HCT116 (cell line): Measurements from ENCODE around the gene ENTPD5. TPM values are rescaled to one million over a fixed set of nuclear protein-coding genes. Genes with fewer than 3 reads are reported as not detected.

Source experiments
- ATAC-seq: fragments of 200-7000 bp; cut with Tn5 transposase; 2 replicates; pipeline ENCODE4 v1.9.1; 2020; ENCODE audit warnings: mild to moderate bottlenecking, moderate library complexity
- BruUV-seq: library from RNA; stranded (reverse); fragments of 400-500 nt; replicated peaks from 2 replicates; lab custom pipeline; 2021; lab: Mats Ljungman, UMichigan
- CTCF ChIA-PET: fragments of 300-600 bp; sonication (Branson Sonifier 250); formaldehyde crosslinking; loops from one replicate; lab custom pipeline; 2021; ENCODE audit warnings: antibody characterized with exemption; lab: Charles Lee
- POLR2A ChIA-PET: fragments of 300-600, 350-600 bp; sonication (Branson Sonifier 250); formaldehyde crosslinking; loops from one replicate; lab custom pipeline; 2021; ENCODE audit warnings: antibody characterized with exemption; lab: Charles Lee
- RAD21 ChIA-PET, 2 experiments: fragments of 300-600 bp; sonication (Branson Sonifier 250); formaldehyde crosslinking; loops; one replicate each; lab custom pipeline; 2023; ENCODE audit warnings: low total read pairs in 2 of 2; ENCODE audit not compliant: uncharacterized antibody in 2 of 2, unreplicated experiment in 2 of 2, low non-redundant PET in 1 of 2; lab: Charles Lee
- DNase-seq: peaks from one replicate; pipeline ENCODE4 v3.0.0-alpha.2; 2010; ENCODE audit warnings: low read depth, low spot score
- H2AFZ ChIP-seq: fragments of 200-600 bp; shearing (Covaris generic), sonication (generic); 2 replicates; pipeline ENCODE4 v1.6.1; 2017; ENCODE audit warnings: low read depth, mixed run types, mixed read lengths, antibody characterized with exemption, low read length; ENCODE audit not compliant: poor library complexity, severe bottlenecking
- H3K27ac ChIP-seq: 2 replicates; pipeline ENCODE4 v1.5.1; 2012; ENCODE audit warnings: low read depth, low read length
- H3K27me3 ChIP-seq: fragments of 200-600 bp; sonication (generic); 2 replicates; pipeline ENCODE4 v1.6.1; 2016; ENCODE audit warnings: mixed run types, low read length, mixed read lengths; ENCODE audit not compliant: insufficient read depth
- H3K36me3 ChIP-seq, 2 experiments: fragments of 200-500 bp in 1 of 2; fragments of 200-600 bp in 1 of 2; sonication (Bioruptor generic) in 1 of 2; sonication (generic) in 1 of 2; 2 replicates each; pipeline versions ENCODE4 v1.5.1 to v1.6.1; 2014 to 2016; ENCODE audit warnings: low read length in 2 of 2, inconsistent platforms in 1 of 2, mixed read lengths in 1 of 2, mixed run types in 1 of 2; ENCODE audit not compliant: insufficient read depth in 2 of 2, control insufficient read depth in 1 of 2
- H3K4me1 ChIP-seq, 2 experiments: fragments of 200-600 bp in 1 of 2; sonication (generic) in 1 of 2; 2 replicates each; pipeline versions ENCODE4 v1.5.1 to v1.6.1; 2012 to 2017; ENCODE audit warnings: low read length in 2 of 2, inconsistent platforms in 1 of 2, mild to moderate bottlenecking in 1 of 2, mixed read lengths in 1 of 2, mixed run types in 1 of 2, moderate library complexity in 1 of 2; ENCODE audit not compliant: insufficient read depth in 2 of 2, control insufficient read depth in 1 of 2
- H3K4me2 ChIP-seq: fragments of 200-600 bp; sonication (generic); 2 replicates; pipeline ENCODE4 v1.6.1; 2017; ENCODE audit warnings: mixed run types, low read length, mixed read lengths
- H3K4me3 ChIP-seq, 2 experiments: fragments of 200-600 bp in 1 of 2; sonication (generic) in 1 of 2; replicated peaks in 1 of 2; 2 replicates each; pipeline ENCODE4 v1.5.1; 2011 to 2016; ENCODE audit warnings: low read length in 2 of 2, control low read depth in 1 of 2, low read depth in 1 of 2, mild to moderate bottlenecking in 1 of 2, mixed read lengths in 1 of 2, mixed run types in 1 of 2
- H3K79me2 ChIP-seq: fragments of 200-600 bp; sonication (generic); 2 replicates; pipeline ENCODE4 v1.6.1; 2017; ENCODE audit warnings: mild to moderate bottlenecking, mixed run types, low read length, moderate library complexity, mixed read lengths; ENCODE audit not compliant: insufficient read depth
- H3K9ac ChIP-seq: fragments of 200-600 bp; sonication (generic); 2 replicates; pipeline ENCODE4 v1.6.1; 2016; ENCODE audit warnings: low read length, mixed read lengths
- H3K9me2 ChIP-seq: fragments of 200-600 bp; sonication (generic), shearing (Covaris generic); 2 replicates; pipeline ENCODE4 v1.6.1; 2017; ENCODE audit warnings: mixed run types, mild to moderate bottlenecking, moderate library complexity; ENCODE audit not compliant: insufficient read depth
- H3K9me3 ChIP-seq, 2 experiments: fragments of 200-500 bp in 1 of 2; fragments of 200-600 bp in 1 of 2; sonication (Bioruptor generic) in 1 of 2; sonication (generic) in 1 of 2; 2 replicates each; pipeline ENCODE4 v1.6.1; 2014 to 2017; ENCODE audit warnings: low read length in 2 of 2, mixed read lengths in 2 of 2, inconsistent platforms in 1 of 2, low read depth in 1 of 2, mild to moderate bottlenecking in 1 of 2, mixed run types in 1 of 2, moderate library complexity in 1 of 2; ENCODE audit not compliant: control insufficient read depth in 1 of 2, insufficient read depth in 1 of 2
- H4K20me1 ChIP-seq: fragments of 200-600 bp; sonication (generic), shearing (Covaris generic); 2 replicates; pipeline ENCODE4 v1.6.1; 2017; ENCODE audit warnings: mixed run types, mild to moderate bottlenecking, moderate library complexity; ENCODE audit not compliant: insufficient read depth
- EZH2phosphoT487 ChIP-seq: fragments of 200-600 bp; IDR thresholded peaks from 2 replicates; pipeline ENCODE4 v1.6.1; 2018; ENCODE audit warnings: antibody characterized with exemption, borderline replicate concordance
- POLR2A ChIP-seq: IDR thresholded peaks from 2 replicates; pipeline ENCODE4 v1.7.0; 2011; ENCODE audit warnings: borderline replicate concordance; ENCODE audit not compliant: insufficient read depth, insufficient read length; ENCODE audit errors: extremely low read depth
- RAD21 ChIP-seq: IDR thresholded peaks from 2 replicates; pipeline ENCODE4 v1.6.1; 2012; ENCODE audit warnings: low read depth, mild to moderate bottlenecking
- SIN3A ChIP-seq: IDR thresholded peaks from 2 replicates; pipeline ENCODE4 v1.6.1; 2012; ENCODE audit warnings: low read depth
- SRF ChIP-seq: IDR thresholded peaks from 2 replicates; pipeline ENCODE4 v1.6.1; 2012; ENCODE audit warnings: low read depth
- ZFX ChIP-seq: fragments of 450-650 bp; IDR thresholded peaks from 2 replicates; pipeline ENCODE4 v1.6.1; 2017
- intact Hi-C: fragments of 100-400 bp; cut with micrococcal nuclease; formaldehyde crosslinking; loops from 2 replicates; pipeline ENCODE4 v1.10.0; 2022
- total RNA-seq: library from RNA; stranded (reverse); gene quantifications from one replicate; pipeline ENCODE4 v1.2.1, GENCODE V29; 2021; ENCODE audit not compliant: unreplicated experiment
- TF ChIP-seq, protein P1 (sequence below): IDR thresholded peaks from 2 replicates; pipeline ENCODE4 v1.6.1; 2012
- TF ChIP-seq, protein P2 (sequence below), 3 experiments: fragments of 200-600 bp in 1 of 3; sonication (generic) in 1 of 3; IDR thresholded peaks in 2 of 3; conservative IDR thresholded peaks in 1 of 3; 2 replicates each; pipeline ENCODE4 v1.5.1; 2012 to 2017; ENCODE audit warnings: low read depth in 2 of 3, low read length in 2 of 3, antibody characterized with exemption in 1 of 3, borderline replicate concordance in 1 of 3, control low read depth in 1 of 3, mild to moderate bottlenecking in 1 of 3, mixed read lengths in 1 of 3, mixed run types in 1 of 3, moderate library complexity in 1 of 3; ENCODE audit not compliant: insufficient read depth in 1 of 3
- TF ChIP-seq, protein P3 (sequence below): IDR thresholded peaks from 2 replicates; pipeline ENCODE4 v1.6.1; 2012; ENCODE audit warnings: low read depth
- TF ChIP-seq, protein P4 (sequence below): IDR thresholded peaks from 2 replicates; pipeline ENCODE4 v1.6.1; 2011; ENCODE audit warnings: mild to moderate bottlenecking, low read length, moderate library complexity; ENCODE audit not compliant: insufficient replicate concordance; ENCODE audit errors: extremely low read depth

Gene ENTPD5
- total RNA-seq, 1 experiment from 2014 or later = 14.4 TPM

DNA sequence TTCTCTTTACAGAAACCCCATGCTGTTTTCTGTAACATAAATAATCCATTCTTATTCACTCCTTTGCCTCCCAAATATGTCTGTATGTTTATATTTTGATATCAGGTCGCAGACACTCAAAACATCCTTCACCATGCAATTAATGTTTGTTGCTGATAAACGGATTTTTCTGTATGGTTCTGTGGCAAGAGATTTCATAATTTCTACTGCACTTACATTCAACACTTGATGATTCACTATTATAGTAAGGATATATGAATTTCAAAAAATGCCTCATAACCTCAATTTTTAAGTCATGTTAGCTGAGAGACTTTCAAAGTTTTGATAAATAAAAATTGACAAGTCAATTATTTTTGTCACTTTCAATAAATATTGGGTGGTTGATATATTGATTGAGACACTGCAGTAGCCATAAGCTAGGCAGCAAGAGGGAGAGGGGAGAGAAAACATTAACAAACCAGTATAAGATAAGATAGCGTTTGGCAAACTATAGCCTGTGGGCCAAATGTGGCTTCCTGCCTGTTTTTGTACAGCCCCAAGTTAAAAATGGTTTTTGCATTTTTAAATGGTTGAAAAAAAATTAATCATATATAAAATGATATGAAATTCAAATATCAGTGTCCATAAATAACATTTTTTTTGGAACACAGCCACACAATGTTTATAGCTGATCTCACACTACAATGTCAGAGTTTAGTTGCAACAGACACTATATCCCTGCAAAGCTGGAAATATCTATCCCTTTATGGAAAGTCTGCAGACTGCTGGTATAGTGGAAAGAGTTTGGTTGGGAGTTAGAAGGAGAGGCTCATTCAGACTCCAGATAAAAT lies 46.9 kb upstream of the ENTPD5 start:
- POLR2A ChIA-PET = no interaction called here
- no peak overlapping the region for H2AFZ ChIP-seq
- H3K4me1 ChIP-seq = peaks cover 11 to 17% of the 10 kb centered on the region in 2 experiments; a peak in 3 of 4 replicates
- intact Hi-C loops = no loop called here
- H4K20me1 ChIP-seq = no peaks in the 10 kb centered on the region
- H3K9me2 ChIP-seq = no peaks in the 10 kb centered on the region
- no peaks in the 10 kb centered on the region for H3K79me2 ChIP-seq
- no peak for TF ChIP-seq POLR2A
- no peak for TF ChIP-seq SIN3A
- TF ChIP-seq, protein P1, sequence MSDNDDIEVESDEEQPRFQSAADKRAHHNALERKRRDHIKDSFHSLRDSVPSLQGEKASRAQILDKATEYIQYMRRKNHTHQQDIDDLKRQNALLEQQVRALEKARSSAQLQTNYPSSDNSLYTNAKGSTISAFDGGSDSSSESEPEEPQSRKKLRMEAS = no peak
- no peak for TF ChIP-seq RAD21
- TF ChIP-seq EZH2phosphoT487 = no peak
- TF ChIP-seq, protein P2, sequence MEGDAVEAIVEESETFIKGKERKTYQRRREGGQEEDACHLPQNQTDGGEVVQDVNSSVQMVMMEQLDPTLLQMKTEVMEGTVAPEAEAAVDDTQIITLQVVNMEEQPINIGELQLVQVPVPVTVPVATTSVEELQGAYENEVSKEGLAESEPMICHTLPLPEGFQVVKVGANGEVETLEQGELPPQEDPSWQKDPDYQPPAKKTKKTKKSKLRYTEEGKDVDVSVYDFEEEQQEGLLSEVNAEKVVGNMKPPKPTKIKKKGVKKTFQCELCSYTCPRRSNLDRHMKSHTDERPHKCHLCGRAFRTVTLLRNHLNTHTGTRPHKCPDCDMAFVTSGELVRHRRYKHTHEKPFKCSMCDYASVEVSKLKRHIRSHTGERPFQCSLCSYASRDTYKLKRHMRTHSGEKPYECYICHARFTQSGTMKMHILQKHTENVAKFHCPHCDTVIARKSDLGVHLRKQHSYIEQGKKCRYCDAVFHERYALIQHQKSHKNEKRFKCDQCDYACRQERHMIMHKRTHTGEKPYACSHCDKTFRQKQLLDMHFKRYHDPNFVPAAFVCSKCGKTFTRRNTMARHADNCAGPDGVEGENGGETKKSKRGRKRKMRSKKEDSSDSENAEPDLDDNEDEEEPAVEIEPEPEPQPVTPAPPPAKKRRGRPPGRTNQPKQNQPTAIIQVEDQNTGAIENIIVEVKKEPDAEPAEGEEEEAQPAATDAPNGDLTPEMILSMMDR (IDR thresholded peaks at IDR 0.05 in 2 of 3, conservative IDR thresholded peaks at IDR 0.05 in 1 of 3; ENCODE audit: borderline replicate concordance in 1 of 3, insufficient read depth in 1 of 3, low read depth in 2 of 3, low read length in 2 of 3) = no peak
- H3K9ac ChIP-seq = no peak overlapping the region
- ATAC-seq = no peak
- CTCF ChIA-PET = no interaction called here
- no peaks in the 10 kb centered on the region for H3K27me3 ChIP-seq
- H3K36me3 ChIP-seq = no peaks in the 10 kb centered on the region; a peak in 1 of 4 replicates
- no peak overlapping the region for H3K4me3 ChIP-seq
- BruUV-seq = no TSS peak
- no peaks in the 10 kb centered on the region for H3K9me3 ChIP-seq
- no peak overlapping the region for H3K27ac ChIP-seq
- no peak for DNase-seq
- RAD21 ChIA-PET = no interaction called here
- H3K4me2 ChIP-seq = no peak overlapping the region

DNA sequence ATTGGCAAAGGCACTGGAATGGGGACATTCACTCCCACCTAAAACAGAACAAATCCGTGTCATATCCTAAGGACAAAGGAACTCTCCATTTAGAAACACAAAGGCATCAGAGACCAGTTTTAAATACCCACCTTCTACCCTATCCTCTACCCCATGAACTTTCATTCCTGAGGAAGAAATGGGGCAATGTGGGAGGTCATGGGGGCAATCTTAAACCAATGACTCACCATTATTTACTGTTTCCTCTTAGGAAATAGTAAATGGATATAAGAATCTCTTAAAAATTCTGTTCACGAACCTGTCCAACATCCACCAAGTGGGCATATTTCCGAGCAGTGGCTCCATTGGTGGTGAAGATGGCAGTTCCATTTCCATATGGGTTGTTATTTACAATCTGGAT lies 45.8 kb upstream of the ENTPD5 start:
- POLR2A ChIA-PET = no interaction called here
- Histone ChIP-seq H4K20me1 (no peaks in the 10 kb centered on the region), H2AFZ (no peak overlapping the region), H3K4me1 (peaks cover 11 to 17% of the 10 kb centered on the region in 2 experiments; a peak in 3 of 4 replicates), H3K9ac (no peak overlapping the region), H3K9me3 (no peaks in the 10 kb centered on the region), H3K4me2 (no peak overlapping the region), H3K79me2 (no peaks in the 10 kb centered on the region), H3K9me2 (no peaks in the 10 kb centered on the region), H3K36me3 (no peaks in the 10 kb centered on the region; a peak in 1 of 4 replicates), H3K4me3 (no peak overlapping the region), H3K27me3 (no peaks in the 10 kb centered on the region), H3K27ac (no peak overlapping the region)
- CTCF ChIA-PET = interaction anchor here (0.8 kb wide), 1 partner anchor 17 kb away, joined by 3 read pairs; no protein-coding TSS in a partner anchor
- intact Hi-C loops = no loop called here
- no TSS peak for BruUV-seq
- ATAC-seq (no peak), DNase-seq (no peak)
- RAD21 ChIA-PET = no interaction called here
- no peak for TF ChIP-seq POLR2A
- TF ChIP-seq, protein P3, sequence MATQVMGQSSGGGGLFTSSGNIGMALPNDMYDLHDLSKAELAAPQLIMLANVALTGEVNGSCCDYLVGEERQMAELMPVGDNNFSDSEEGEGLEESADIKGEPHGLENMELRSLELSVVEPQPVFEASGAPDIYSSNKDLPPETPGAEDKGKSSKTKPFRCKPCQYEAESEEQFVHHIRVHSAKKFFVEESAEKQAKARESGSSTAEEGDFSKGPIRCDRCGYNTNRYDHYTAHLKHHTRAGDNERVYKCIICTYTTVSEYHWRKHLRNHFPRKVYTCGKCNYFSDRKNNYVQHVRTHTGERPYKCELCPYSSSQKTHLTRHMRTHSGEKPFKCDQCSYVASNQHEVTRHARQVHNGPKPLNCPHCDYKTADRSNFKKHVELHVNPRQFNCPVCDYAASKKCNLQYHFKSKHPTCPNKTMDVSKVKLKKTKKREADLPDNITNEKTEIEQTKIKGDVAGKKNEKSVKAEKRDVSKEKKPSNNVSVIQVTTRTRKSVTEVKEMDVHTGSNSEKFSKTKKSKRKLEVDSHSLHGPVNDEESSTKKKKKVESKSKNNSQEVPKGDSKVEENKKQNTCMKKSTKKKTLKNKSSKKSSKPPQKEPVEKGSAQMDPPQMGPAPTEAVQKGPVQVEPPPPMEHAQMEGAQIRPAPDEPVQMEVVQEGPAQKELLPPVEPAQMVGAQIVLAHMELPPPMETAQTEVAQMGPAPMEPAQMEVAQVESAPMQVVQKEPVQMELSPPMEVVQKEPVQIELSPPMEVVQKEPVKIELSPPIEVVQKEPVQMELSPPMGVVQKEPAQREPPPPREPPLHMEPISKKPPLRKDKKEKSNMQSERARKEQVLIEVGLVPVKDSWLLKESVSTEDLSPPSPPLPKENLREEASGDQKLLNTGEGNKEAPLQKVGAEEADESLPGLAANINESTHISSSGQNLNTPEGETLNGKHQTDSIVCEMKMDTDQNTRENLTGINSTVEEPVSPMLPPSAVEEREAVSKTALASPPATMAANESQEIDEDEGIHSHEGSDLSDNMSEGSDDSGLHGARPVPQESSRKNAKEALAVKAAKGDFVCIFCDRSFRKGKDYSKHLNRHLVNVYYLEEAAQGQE = no peak
- no peak for TF ChIP-seq SRF
- TF ChIP-seq SIN3A = no peak
- TF ChIP-seq ZFX = no peak
- TF ChIP-seq, protein P4, sequence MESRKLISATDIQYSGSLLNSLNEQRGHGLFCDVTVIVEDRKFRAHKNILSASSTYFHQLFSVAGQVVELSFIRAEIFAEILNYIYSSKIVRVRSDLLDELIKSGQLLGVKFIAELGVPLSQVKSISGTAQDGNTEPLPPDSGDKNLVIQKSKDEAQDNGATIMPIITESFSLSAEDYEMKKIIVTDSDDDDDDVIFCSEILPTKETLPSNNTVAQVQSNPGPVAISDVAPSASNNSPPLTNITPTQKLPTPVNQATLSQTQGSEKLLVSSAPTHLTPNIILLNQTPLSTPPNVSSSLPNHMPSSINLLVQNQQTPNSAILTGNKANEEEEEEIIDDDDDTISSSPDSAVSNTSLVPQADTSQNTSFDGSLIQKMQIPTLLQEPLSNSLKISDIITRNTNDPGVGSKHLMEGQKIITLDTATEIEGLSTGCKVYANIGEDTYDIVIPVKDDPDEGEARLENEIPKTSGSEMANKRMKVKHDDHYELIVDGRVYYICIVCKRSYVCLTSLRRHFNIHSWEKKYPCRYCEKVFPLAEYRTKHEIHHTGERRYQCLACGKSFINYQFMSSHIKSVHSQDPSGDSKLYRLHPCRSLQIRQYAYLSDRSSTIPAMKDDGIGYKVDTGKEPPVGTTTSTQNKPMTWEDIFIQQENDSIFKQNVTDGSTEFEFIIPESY = no peak
